ENCODE results near the gene CDK14.

DNA sequence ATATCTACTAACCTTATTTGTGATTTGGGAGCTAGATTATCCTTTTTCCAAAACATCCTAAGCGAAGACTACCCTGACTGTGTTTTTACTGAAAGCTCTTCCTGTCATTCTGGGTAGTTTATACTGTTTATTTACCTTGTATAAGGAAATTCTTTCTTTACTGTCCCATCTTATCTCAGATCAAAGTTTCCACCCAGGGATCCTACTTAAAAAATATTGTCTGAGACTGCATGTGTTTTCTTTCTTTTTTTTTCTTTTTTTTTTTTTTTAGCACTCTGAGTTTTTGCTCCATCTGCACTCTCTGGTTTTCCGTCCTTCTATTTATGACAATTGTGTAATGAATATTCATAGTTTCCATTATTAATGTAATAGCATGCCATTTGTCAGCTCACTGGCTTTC, 26.5 kb downstream of the CDK14 start:
- TF ChIP-seq POLR2AphosphoS5 (IDR thresholded peaks at IDR 0.05; ENCODE audit: low read depth), result no peak
- no peak for TF ChIP-seq CTCF (IDR thresholded peaks at IDR 0.05; ENCODE audit: insufficient read depth, low read length)
- TF ChIP-seq, protein P1, sequence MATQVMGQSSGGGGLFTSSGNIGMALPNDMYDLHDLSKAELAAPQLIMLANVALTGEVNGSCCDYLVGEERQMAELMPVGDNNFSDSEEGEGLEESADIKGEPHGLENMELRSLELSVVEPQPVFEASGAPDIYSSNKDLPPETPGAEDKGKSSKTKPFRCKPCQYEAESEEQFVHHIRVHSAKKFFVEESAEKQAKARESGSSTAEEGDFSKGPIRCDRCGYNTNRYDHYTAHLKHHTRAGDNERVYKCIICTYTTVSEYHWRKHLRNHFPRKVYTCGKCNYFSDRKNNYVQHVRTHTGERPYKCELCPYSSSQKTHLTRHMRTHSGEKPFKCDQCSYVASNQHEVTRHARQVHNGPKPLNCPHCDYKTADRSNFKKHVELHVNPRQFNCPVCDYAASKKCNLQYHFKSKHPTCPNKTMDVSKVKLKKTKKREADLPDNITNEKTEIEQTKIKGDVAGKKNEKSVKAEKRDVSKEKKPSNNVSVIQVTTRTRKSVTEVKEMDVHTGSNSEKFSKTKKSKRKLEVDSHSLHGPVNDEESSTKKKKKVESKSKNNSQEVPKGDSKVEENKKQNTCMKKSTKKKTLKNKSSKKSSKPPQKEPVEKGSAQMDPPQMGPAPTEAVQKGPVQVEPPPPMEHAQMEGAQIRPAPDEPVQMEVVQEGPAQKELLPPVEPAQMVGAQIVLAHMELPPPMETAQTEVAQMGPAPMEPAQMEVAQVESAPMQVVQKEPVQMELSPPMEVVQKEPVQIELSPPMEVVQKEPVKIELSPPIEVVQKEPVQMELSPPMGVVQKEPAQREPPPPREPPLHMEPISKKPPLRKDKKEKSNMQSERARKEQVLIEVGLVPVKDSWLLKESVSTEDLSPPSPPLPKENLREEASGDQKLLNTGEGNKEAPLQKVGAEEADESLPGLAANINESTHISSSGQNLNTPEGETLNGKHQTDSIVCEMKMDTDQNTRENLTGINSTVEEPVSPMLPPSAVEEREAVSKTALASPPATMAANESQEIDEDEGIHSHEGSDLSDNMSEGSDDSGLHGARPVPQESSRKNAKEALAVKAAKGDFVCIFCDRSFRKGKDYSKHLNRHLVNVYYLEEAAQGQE (IDR thresholded peaks at IDR 0.05; ENCODE audit: insufficient replicate concordance, low read depth), result no peak
- no peak for TF ChIP-seq GABPA (IDR thresholded peaks at IDR 0.05; ENCODE audit: low read depth)
